Mammary epithelial cell (primary cell): ENCODE results near the gene ZNF205.
"Not testable (repeated sequence)": the region's sequence is repeated elsewhere in the genome, so short reads cannot be mapped to it uniquely, and the experiment has no call there.

Experiments used
- EZH2 ChIP-seq: IDR thresholded peaks from 2 replicates; pipeline ENCODE4 v1.6.1; 2012; ENCODE audit warnings: low read length, inconsistent platforms, borderline replicate concordance
- TF ChIP-seq, protein P1 (sequence below), 2 donors: IDR thresholded peaks in 1 of 2; conservative IDR thresholded peaks in 1 of 2; 2 replicates each; pipeline ENCODE4 v1.5.1; 2011 to 2012; ENCODE audit warnings: inconsistent platforms in 2 of 2, low read length in 2 of 2, mild to moderate bottlenecking in 2 of 2, control low read depth in 1 of 2, low read depth in 1 of 2; ENCODE audit not compliant: insufficient read depth in 1 of 2; ENCODE audit errors: extremely low read depth in 1 of 2

GRCh38 chr16:3139561-3139960, 27.2 kb downstream of the ZNF205 start:
- TF ChIP-seq, protein P1, sequence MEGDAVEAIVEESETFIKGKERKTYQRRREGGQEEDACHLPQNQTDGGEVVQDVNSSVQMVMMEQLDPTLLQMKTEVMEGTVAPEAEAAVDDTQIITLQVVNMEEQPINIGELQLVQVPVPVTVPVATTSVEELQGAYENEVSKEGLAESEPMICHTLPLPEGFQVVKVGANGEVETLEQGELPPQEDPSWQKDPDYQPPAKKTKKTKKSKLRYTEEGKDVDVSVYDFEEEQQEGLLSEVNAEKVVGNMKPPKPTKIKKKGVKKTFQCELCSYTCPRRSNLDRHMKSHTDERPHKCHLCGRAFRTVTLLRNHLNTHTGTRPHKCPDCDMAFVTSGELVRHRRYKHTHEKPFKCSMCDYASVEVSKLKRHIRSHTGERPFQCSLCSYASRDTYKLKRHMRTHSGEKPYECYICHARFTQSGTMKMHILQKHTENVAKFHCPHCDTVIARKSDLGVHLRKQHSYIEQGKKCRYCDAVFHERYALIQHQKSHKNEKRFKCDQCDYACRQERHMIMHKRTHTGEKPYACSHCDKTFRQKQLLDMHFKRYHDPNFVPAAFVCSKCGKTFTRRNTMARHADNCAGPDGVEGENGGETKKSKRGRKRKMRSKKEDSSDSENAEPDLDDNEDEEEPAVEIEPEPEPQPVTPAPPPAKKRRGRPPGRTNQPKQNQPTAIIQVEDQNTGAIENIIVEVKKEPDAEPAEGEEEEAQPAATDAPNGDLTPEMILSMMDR (conservative IDR thresholded peaks at IDR 0.05 in 1 of 2, IDR thresholded peaks at IDR 0.05 in 1 of 2; ENCODE audit: extremely low read depth in 1 of 2, insufficient read depth in 1 of 2, low read depth in 1 of 2, low read length in 2 of 2): not testable (repeated sequence)
- TF ChIP-seq EZH2: not testable (repeated sequence)
